DND-41 (cell line): ENCODE results near the gene CLEC5A.

Source experiments
- ATAC-seq: fragments of 200-7000 bp; cut with Tn5 transposase; 3 replicates; pipeline ENCODE4 v1.9.1; 2021; ENCODE audit warnings: low read depth; ENCODE audit not compliant: insufficient read depth
- DNase-seq: peaks from one replicate; pipeline ENCODE4 v3.0.0-alpha.2; 2020
- H2AFZ ChIP-seq: 2 replicates; pipeline ENCODE4 v1.6.0; 2012; ENCODE audit warnings: low read depth, low read length
- H3K27ac ChIP-seq: 2 replicates; pipeline ENCODE4 v1.5.1; 2012; ENCODE audit warnings: low read length, inconsistent platforms
- H3K27me3 ChIP-seq: fragments of 200-600 bp; sonication (generic); 2 replicates; pipeline ENCODE4 v1.6.0; 2012; ENCODE audit warnings: low read length, mild to moderate bottlenecking, inconsistent platforms; ENCODE audit not compliant: insufficient read depth, poor library complexity
- H3K36me3 ChIP-seq: 2 replicates; pipeline ENCODE4 v1.5.1; 2012; ENCODE audit warnings: low read length, inconsistent platforms; ENCODE audit not compliant: insufficient read depth
- H3K4me1 ChIP-seq: 2 replicates; pipeline ENCODE4 v1.5.1; 2012; ENCODE audit warnings: mild to moderate bottlenecking, low read length; ENCODE audit not compliant: insufficient read depth
- H3K4me2 ChIP-seq: 2 replicates; pipeline ENCODE4 v1.6.0; 2012; ENCODE audit warnings: mild to moderate bottlenecking, moderate library complexity, low read length, inconsistent platforms; ENCODE audit not compliant: insufficient read depth
- H3K4me3 ChIP-seq, 2 experiments: fragments of 200-600 bp in 1 of 2; shearing (Covaris generic) in 1 of 2; 2 replicates each; pipeline ENCODE4 v1.5.1; 2012 to 2016; ENCODE audit warnings: inconsistent platforms in 2 of 2, low read length in 2 of 2, mild to moderate bottlenecking in 2 of 2, low read depth in 1 of 2, moderate library complexity in 1 of 2
- H3K79me2 ChIP-seq: 2 replicates; pipeline ENCODE4 v1.6.0; 2012; ENCODE audit warnings: low read length, inconsistent platforms; ENCODE audit not compliant: insufficient read depth
- H3K9ac ChIP-seq: 2 replicates; pipeline ENCODE4 v1.6.0; 2012; ENCODE audit warnings: low read depth, mild to moderate bottlenecking, inconsistent platforms, low read length, moderate library complexity
- H3K9me3 ChIP-seq: 2 replicates; pipeline ENCODE4 v1.5.1; 2012; ENCODE audit warnings: low read length, moderate library complexity, mild to moderate bottlenecking, inconsistent platforms; ENCODE audit not compliant: insufficient read depth, severe bottlenecking
- H4K20me1 ChIP-seq: 2 replicates; pipeline ENCODE4 v1.6.0; 2012; ENCODE audit warnings: low read length; ENCODE audit not compliant: insufficient read depth
- CTCF ChIP-seq: IDR thresholded peaks from 2 replicates; pipeline ENCODE4 v1.5.1; 2012; ENCODE audit warnings: borderline replicate concordance, low read length, moderate library complexity, mild to moderate bottlenecking; ENCODE audit not compliant: poor library complexity, severe bottlenecking; ENCODE audit errors: extremely low read depth
- EZH2 ChIP-seq: IDR thresholded peaks from 3 replicates; pipeline ENCODE4 v1.6.1; 2012; ENCODE audit warnings: borderline replicate concordance, low read depth, mild to moderate bottlenecking, moderate library complexity, low read length, inconsistent platforms; ENCODE audit not compliant: severe bottlenecking

CLEC5A gene

GRCh38 chr7:141920281-141920680, 26.5 kb downstream of the CLEC5A start:
- no peaks in the 10 kb centered on the region for H3K36me3 ChIP-seq
- no peak overlapping the region for H3K27ac ChIP-seq
- H3K79me2 ChIP-seq: no peaks in the 10 kb centered on the region
- H4K20me1 ChIP-seq: no peaks in the 10 kb centered on the region
- ATAC-seq (no peak), DNase-seq (no peak)
- TF ChIP-seq CTCF: no peak
- no peak for TF ChIP-seq EZH2
- no peak overlapping the region for H3K9ac ChIP-seq
- H2AFZ ChIP-seq: no peak overlapping the region
- no peaks in the 10 kb centered on the region for H3K4me1 ChIP-seq
- no peaks in the 10 kb centered on the region for H3K9me3 ChIP-seq
- peaks cover 7% of the 10 kb centered on the region for H3K27me3 ChIP-seq
- no peak overlapping the region for H3K4me3 ChIP-seq
- no peak overlapping the region for H3K4me2 ChIP-seq

- no peak for ATAC-seq
- Histone ChIP-seq H3K9ac (no peak within 1 kb of the TSS), H3K4me3 (no peak within 1 kb of the TSS), H3K79me2 (no peaks in the 10 kb centered on the region), H3K36me3 (no peaks in the 10 kb centered on the region), H4K20me1 (no peaks in the 10 kb centered on the region), H3K9me3 (no peaks in the 10 kb centered on the region), H3K4me1 (no peaks in the 10 kb centered on the region), H3K27me3 (peaks cover 9% of the 10 kb centered on the region), H3K27ac (no peak within 1 kb of the TSS), H3K4me2 (no peak within 1 kb of the TSS), H2AFZ (no peak within 1 kb of the TSS)
- TF ChIP-seq EZH2 (no peak), CTCF (no peak)
- no peak for DNase-seq
Measured at GRCh38 chr7:141916099-141916498, 30.7 kb downstream of the CLEC5A start, which contains the start of gene OR9A4. OR9A4 (plus strand) TSS chr7:141916399; CDS start chr7:141918876, 2,477 bp downstream.

GRCh38 chr7:141915565-141915964, 31.2 kb downstream of the CLEC5A start:
- Histone ChIP-seq H3K36me3 (no peaks in the 10 kb centered on the region), H3K79me2 (no peaks in the 10 kb centered on the region), H2AFZ (no peak overlapping the region), H3K9me3 (no peaks in the 10 kb centered on the region), H3K27ac (no peak overlapping the region), H4K20me1 (no peaks in the 10 kb centered on the region), H3K4me3 (no peak overlapping the region), H3K27me3 (peaks cover 9% of the 10 kb centered on the region), H3K9ac (no peak overlapping the region), H3K4me2 (no peak overlapping the region), H3K4me1 (no peaks in the 10 kb centered on the region)
- no peak for DNase-seq
- TF ChIP-seq EZH2: no peak
- no peak for TF ChIP-seq CTCF
- ATAC-seq: no peak

DNA sequence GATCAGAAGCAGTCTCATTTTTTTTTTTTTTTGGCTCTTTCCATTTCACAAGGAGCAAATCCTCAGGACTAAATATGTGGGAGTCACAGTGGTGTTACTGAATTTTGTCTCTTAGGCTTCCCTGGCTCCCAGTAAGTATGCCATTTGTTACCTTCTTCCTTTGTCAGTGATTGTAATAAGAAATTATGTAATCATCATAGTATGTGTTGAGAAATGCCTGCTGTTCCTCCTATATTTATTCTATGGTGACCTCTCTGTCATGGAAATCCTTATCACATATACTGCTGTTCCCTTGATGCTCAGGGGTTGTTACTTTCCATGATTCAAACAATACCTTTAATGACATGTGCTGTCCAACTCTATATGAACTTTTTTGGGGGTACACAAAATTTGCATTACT, 35.4 kb downstream of the CLEC5A start:
- Histone ChIP-seq H3K79me2 (no peaks in the 10 kb centered on the region), H4K20me1 (no peaks in the 10 kb centered on the region), H3K9me3 (no peaks in the 10 kb centered on the region), H3K27me3 (peaks cover 9% of the 10 kb centered on the region), H3K4me3 (no peak overlapping the region), H3K4me2 (no peak overlapping the region), H3K36me3 (no peaks in the 10 kb centered on the region), H2AFZ (no peak overlapping the region), H3K9ac (no peak overlapping the region), H3K4me1 (no peaks in the 10 kb centered on the region), H3K27ac (no peak overlapping the region)
- DNase-seq (no peak), ATAC-seq (no peak)
- no peak for TF ChIP-seq CTCF
- TF ChIP-seq EZH2: no peak
